ENCODE measurements around the gene RECK. TPM values are rescaled to one million over a fixed set of nuclear protein-coding genes. Genes with fewer than 3 reads are reported as not detected.
A peak's percentile ranks its signal among the peaks of the same experiment; 100 is the strongest.
"Not testable (repeated sequence)": the region's sequence is repeated elsewhere in the genome, so short reads cannot be mapped to it uniquely, and the experiment has no call there.

The RECK gene, protein sequence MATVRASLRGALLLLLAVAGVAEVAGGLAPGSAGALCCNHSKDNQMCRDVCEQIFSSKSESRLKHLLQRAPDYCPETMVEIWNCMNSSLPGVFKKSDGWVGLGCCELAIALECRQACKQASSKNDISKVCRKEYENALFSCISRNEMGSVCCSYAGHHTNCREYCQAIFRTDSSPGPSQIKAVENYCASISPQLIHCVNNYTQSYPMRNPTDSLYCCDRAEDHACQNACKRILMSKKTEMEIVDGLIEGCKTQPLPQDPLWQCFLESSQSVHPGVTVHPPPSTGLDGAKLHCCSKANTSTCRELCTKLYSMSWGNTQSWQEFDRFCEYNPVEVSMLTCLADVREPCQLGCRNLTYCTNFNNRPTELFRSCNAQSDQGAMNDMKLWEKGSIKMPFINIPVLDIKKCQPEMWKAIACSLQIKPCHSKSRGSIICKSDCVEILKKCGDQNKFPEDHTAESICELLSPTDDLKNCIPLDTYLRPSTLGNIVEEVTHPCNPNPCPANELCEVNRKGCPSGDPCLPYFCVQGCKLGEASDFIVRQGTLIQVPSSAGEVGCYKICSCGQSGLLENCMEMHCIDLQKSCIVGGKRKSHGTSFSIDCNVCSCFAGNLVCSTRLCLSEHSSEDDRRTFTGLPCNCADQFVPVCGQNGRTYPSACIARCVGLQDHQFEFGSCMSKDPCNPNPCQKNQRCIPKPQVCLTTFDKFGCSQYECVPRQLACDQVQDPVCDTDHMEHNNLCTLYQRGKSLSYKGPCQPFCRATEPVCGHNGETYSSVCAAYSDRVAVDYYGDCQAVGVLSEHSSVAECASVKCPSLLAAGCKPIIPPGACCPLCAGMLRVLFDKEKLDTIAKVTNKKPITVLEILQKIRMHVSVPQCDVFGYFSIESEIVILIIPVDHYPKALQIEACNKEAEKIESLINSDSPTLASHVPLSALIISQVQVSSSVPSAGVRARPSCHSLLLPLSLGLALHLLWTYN
- 10.3 TPM for total RNA-seq

DNA sequence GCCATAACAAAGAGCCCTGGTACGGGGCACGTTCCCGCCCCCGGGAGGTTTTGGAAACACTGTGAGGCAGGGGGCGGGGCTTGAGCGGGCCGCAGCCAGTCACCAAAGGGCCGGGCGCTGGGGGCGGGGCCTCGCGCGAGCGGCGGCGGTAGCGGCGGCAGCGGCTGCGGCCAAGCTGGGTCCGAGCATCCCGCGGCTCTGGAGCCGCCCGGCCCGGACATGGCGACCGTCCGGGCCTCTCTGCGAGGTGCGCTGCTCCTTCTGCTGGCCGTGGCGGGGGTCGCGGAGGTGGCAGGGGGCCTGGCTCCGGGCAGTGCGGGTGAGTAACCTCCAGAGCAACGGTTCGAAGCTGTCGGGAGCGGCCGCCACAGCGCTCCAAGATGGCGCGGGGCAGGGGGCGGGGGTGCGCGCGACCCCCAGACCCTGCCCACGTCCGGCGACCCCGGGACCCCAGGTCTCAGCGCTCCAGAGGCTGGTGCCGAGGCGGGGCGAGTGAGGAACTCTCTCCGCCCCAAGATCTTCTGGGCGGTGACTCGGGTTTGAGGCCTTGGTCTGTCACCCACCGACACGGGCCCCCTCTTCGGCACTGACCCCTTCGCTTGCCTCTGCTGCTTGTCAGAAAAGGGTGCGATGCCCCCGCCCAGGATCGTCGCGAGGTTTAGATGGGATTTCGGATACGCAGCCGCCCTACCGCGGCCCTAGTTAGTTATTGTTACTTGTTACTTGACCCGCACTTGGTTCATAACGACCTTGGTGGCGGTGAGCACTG is at the start of gene RECK:
TSS of gene RECK (plus strand) at position 134 of the 769 bp plus-strand sequence. CDS start at position 220, 86 bp downstream.
- DNase-seq (ENCODE audit: low spot score): peak; percentile 86

DNA sequence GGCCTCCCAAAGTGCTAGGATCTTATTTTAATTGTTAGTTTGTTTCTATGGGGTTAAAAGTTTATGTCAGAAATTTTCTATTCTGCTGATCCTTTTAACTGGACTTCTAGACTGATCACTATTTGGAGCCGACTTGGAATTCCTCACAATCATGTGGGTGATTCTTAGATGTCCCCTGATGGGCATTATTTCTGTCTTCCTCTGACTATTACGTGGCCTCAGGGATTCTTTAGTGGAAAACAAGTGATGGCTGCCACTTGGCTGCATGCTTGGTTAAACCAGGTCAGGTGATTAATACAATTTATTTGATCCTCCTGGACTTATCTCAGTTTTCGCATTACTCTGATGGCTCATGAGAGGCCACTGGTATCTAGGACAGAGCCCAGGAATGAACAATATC is 46.6 kb upstream of the RECK start:
- no peak for DNase-seq (ENCODE audit: low spot score)

GRCh38 chr9:35993136-35993535 is 43.6 kb upstream of the RECK start:
- DNase-seq (ENCODE audit: low spot score): not testable (repeated sequence)

DNA sequence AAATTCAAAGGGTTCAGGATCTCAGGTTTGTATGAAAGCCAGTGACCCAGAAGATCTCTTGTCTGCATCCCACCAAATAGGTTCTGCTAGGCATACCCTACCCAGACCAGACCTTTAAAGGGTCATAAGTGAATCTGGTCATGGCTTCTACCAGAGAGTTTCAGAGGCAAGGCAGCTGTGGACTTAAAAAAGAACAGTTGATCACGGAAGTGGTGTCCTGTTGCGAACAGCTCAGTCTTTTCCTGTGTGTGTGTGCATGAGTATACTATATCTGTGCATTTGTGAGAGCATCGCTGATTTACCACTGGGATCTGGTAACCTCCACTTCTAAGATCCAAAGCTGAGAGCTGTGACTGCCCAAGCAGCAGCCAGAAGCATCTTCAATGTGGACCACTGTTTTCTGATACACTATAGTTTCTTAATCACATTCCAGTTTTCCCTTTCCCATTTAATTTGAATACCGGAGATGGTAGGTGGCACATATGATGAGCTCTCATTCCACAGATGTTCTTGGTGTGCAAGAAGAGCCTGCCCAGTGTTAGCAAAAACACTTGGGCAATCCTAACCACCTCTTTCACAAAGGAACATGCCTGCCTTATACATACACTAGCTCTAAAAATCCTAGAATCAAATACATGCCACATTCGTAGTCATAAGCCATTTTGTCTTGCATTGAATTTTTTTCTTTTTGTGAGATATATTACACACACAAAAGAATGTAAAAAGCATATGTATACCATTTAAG is 42.6 kb upstream of the RECK start:
- DNase-seq (ENCODE audit: low spot score): no peak

DNA sequence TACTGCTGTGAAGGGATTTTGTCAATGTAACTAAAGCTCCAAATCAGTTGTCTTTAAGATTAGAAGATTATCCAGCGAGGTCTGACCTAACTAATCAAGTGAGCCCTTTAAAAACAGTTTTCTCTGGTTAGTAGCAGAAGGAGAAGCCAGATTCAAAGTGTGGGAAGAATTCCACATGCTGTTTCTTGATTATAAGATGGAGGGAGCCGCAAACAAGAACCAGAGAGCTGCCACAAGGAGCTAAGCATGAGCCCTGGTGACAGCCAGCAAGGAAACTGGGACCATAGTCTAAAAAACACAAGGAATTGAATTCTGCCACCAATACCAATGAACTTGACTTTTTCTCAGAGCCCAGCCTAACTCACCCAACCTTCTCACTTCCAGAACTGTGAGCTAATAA is 41.8 kb upstream of the RECK start:
- no peak for DNase-seq (ENCODE audit: low spot score)

- DNase-seq (ENCODE audit: low spot score): no peak
Measured at GRCh38 chr9:35996358-35996970, 40.2 kb upstream of the RECK start.

- not testable (repeated sequence) for DNase-seq (ENCODE audit: low spot score)
Measured at GRCh38 chr9:35997016-35997415, 39.7 kb upstream of the RECK start.

GRCh38 chr9:35998333-35998732 is 38.4 kb upstream of the RECK start:
- DNase-seq (ENCODE audit: low spot score): no peak

- DNase-seq (ENCODE audit: low spot score): no peak
Measured at GRCh38 chr9:36005891-36006290, 30.8 kb upstream of the RECK start.

DNA sequence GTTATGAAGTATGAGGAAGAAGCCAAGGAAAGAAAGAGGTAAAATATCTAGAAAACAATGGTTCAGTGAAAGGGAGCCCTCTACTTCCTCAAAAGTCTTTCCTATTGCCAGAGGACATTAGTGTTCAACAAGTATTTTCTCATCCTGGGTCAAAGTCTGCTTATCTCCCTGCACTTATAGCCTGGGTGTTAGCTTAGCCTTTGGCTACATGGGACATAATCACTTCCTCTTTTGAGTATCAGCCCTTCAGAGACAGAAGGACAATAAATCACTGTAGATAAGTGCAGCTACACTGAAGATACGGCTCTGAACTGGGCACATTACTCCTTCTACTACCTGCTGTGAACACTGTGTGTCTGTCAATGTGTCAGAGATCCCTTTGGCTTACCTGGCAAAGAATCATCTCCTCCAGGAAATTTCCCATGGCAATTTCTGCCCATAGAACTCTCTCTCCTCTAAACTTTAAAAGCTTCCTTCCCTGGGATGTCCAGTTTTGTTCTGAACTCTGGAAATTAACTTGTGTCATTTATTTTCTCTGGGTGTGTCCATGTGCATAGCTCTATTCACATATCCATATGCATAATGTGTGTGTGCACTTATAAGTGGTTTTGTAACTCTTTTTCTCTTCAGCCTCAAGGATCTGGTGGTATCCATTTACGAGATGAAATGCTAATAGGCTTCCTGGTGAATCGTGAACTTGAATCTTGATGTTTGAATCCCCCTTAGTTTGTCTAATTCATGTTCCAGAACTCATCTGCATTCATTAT is 30.0 kb upstream of the RECK start:
- DNase-seq (ENCODE audit: low spot score): no peak

GRCh38 chr9:36007316-36007708 is 29.4 kb upstream of the RECK start:
- DNase-seq (ENCODE audit: low spot score): no peak

DNA sequence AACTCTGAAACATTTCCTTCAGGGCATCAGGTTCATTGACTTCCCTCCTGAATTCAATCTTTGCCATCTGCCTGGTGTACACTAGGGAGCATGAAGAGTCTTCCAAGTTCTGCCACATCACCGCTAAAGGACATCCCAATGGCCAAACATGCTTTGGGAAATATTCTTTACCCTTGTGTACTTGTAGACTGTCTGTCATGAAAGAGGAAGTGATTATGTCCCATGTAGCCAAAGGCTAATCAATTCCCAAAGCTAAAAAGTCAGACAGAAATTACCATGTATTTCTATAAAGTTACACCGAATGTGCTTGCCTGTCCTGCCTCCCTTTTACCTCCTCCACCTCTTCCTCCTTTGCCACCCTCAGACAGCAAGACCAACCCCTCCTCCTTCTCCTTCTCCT is 28.9 kb upstream of the RECK start:
- DNase-seq (ENCODE audit: low spot score): no peak

- DNase-seq (ENCODE audit: low spot score): no peak
Measured at GRCh38 chr9:36008774-36009300, 27.9 kb upstream of the RECK start.

DNA sequence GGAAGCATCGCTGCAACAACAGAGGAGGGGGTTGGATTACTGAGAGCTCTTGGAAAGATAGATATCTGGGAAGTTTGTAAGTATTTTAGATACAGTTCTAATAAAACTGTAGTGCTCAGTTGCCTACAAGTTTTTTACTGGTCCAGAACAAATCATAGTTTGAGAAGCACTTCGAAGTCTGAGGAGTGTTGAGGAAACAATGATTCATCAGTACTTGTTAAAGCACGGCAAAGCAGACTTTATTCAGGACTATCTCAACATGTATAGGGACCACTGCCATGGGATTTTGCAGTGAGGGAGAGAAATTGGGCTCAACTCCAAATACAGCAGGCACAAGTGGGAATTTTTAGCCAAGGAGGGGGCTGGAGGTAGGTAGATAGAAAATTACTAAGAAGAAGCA is 25.3 kb upstream of the RECK start:
- no peak for DNase-seq (ENCODE audit: low spot score)

DNA sequence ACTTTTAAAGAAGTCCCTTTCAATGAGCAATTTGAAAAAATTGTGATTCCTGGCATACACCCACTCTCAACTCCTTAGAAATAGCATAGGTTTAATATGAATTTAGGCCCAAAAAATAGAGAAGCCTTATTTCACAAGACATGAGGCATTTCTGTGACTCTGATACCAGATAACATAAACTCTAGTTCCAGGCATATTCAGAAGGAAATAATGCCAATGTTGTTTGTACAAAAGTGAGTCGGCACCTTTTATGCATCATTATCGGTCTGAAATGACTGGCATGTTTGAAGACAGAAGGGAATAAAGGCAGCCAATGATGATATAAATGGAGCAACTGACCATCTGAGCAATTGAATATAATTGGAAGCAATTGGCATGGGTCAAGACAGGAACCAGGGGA is 19.4 kb upstream of the RECK start:
- DNase-seq (ENCODE audit: low spot score): no peak

DNA sequence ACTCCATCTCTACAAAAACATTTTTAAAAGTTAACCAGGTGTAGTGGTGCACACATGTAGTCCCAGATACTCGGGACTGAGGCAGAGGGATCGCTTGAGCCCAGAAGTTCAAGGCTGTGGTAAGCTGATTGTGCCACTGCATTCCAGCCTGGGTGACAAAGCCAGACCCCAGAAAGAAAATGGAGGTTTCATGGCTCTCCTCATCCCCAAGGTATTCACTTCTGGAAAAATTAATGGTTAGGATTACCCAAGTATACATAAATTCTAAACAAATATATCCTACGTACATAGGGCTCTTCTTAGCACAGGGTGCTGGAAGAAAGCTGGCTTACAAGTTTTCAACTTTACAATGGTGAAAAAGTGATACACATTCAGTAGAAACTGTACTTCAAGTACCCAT is 18.6 kb upstream of the RECK start:
- no peak for DNase-seq (ENCODE audit: low spot score)

DNA sequence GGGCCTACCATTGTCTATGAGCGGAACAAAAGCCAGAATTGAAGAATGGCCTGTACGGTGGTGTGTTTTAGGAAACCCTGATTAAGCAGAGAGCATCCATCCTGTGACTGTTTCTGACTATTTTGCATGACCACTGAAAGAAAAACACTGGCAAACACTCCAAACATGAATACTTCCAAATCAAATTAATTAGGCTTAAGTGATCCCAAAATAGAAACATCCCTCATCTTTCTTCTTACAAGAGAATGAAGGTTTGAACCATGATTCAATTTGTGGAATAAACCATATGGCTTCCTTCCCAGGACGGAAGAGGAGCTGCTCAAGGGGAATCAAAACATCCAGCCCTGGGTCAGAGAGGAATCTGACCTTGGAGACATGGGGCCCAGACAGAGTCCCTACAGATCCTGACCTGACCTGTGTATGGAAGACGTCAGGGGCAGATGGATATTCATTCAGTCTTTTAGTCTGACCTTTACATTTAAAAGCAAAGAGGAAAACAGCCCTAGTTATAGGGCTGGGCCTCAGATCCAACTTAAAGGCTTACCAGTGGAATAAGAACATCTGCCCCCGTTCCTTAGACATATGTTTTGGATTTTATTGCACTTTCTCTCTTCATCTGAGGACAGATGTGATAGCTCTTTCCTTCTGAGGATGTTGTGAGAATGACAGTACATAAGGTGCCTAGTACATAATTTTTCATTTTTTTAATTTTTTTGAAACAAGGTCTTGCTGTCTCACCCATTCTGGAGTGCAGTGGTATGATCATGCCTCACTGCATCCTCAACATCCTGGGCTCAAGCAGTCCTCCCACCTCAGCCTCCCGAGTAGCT is 17.6 kb upstream of the RECK start:
- no peak for DNase-seq (ENCODE audit: low spot score)

DNA sequence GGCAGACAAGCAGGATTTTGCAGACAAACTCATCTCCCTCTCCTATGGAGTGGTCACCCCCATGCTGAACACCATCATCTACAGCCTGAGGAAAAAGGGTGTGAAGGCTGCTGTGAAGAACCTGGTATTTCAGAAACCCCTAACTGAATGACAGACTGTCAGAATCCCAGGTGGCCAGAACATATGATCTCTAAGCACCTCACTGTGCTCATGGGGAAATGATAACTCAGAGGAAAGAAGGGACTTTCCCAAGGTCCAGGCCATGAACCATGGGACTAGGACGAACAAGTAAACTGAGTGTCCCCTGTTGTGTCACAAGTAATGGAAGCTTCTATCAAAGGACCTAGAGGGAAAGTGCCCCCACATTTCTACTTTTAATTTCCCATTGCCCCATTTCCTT is 14.7 kb upstream of the RECK start:
- DNase-seq (ENCODE audit: low spot score): no peak

Measured in ureter (tissue), 1 donor.